GM18870 (cell line): ENCODE data around the gene PGAM4.
"Not testable (repeated sequence)": the region's sequence is repeated elsewhere in the genome, so short reads cannot be mapped to it uniquely, and the experiment has no call there.

ENCODE experiments used
- ATAC-seq: cut with Tn5 transposase; IDR thresholded peaks from one replicate; pipeline ENCODE4 v1.9.1; 2021; ENCODE audit warnings: moderate library complexity; ENCODE audit not compliant: unreplicated experiment

Gene PGAM4

DNA sequence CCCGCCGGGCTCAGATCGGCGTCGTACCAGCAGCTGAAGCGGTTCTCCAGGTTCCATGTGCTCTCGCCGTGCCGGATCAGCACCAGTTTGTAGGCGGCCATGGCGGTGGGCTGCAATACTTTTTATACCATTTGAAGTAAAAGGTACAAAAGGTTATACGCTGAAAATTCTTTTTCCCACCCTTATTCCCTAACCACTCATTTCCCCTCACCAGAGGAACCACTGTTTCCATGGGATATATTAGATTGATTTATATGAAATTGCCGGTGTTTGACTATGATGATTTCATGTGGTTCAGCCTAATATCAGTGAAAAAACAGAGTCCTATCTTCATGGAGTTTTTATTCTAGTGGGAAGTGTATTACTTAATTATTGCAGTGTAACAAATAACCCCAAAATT is at the start of gene PGAM4:
TSS of gene PGAM4 (minus strand) at position 101 of the 400 bp plus-strand sequence. CDS start at position 101, 0 bp downstream.
- ATAC-seq = no peak

- ATAC-seq = no peak
Measured at GRCh38 chrX:78011846-78012245, 42.4 kb upstream of the PGAM4 start.

DNA sequence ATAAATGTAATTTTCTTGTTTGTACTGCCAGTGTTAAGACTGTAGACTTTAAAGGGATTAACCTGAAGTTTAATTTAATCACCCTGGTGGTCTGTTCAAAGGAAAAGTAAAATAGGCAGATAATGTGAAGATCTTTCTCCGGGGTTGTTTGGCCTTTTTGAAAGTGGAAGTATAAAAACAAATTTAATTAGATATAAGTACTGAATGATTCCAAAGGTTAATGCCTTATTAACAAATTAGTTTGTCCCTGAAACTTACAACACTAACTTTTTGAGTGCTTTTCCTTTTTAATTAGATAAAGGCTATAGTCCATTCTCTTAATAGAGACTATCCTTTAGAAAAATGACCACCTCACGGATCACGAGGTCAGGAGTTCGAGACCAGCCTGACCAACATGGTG is 10.4 kb upstream of the PGAM4 start:
- no peak for ATAC-seq

DNA sequence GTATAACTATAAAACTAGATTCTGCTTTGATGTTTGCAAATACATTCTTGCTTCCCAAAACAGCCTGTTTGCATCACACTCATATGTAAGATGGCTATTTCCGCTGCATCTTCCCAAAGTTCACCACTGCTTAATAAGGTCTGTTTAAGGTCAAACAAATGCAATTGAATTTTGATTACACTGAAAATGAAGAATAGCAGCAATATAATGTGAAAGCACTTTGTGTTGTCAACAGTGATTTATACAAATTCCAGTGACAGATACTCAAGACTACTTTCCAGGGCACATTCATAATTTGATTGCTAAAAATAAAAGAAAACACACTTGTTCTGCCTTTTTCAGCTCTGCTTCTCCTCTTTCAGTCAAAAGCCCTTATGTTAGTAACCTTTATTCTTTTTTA is 8.1 kb upstream of the PGAM4 start:
- no peak for ATAC-seq

GRCh38 chrX:77977095-77977494 is 7.7 kb upstream of the PGAM4 start:
- ATAC-seq = no peak

DNA sequence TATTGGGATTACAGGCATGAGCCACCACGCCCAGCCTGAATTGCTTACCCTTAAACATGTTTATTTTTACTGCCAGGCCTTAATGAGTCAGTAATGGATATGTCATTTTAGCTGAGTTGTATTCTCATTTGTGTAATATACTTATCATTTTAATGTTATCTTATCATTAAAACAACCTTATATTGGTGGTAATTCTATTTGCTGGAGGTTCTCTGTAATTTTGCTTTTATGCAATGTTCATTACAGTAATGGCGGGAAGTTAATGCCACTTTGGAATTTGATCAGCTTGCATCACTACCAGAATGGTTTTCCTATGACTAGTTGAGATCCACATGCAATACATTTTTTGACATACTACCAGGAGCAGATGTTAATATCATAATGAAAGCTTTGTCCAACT is 6.3 kb upstream of the PGAM4 start:
- no peak for ATAC-seq

DNA sequence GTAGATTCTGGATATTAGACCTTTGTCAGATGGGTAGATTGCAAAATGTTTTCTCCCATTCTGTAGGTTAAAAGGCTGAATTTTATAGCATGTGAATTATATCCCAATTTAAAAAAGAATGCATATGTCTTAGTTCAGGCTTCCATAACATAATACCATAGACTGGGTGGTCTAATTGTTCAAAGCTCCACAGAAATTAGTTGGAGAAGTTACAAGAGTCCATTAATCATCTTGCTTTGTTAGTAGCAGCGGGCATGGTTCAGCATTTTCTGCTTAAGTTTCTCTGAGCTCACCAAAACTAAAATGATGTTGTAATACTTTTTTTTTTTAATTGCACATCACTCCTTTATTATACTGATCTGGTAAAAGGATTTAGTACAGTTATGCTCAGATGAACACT is 1.8 kb downstream of the PGAM4 start:
- no peak for ATAC-seq

GRCh38 chrX:77966361-77966760 is 3.1 kb downstream of the PGAM4 start:
- ATAC-seq = no peak

GRCh38 chrX:77962068-77962902 is 7.2 kb downstream of the PGAM4 start:
- no peak for ATAC-seq

DNA sequence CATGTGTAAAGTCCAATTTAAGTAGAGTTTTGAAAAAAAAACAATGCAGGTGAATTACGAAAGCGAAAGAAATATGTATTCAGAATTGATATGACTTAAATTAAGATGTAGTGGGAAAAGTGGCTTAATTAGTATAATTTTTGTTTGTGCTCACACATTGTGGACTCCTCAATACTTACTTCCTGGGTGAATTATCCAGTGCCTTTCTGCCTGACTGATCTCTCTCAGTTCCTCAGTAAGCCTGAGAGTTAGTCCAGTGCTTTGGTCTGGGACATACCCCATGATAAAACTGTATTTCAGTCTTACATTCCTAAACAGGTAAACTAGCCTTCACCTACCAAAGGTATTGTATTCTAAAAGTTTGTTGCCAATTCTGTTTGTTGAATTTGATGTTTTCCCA is 8.4 kb downstream of the PGAM4 start:
- ATAC-seq = no peak

GRCh38 chrX:77960567-77960966 is 8.9 kb downstream of the PGAM4 start:
- no peak for ATAC-seq

- ATAC-seq = no peak
Measured at GRCh38 chrX:77953708-77954107, 15.7 kb downstream of the PGAM4 start.

- no peak for ATAC-seq
Measured at GRCh38 chrX:77953302-77953701, 16.1 kb downstream of the PGAM4 start.

DNA sequence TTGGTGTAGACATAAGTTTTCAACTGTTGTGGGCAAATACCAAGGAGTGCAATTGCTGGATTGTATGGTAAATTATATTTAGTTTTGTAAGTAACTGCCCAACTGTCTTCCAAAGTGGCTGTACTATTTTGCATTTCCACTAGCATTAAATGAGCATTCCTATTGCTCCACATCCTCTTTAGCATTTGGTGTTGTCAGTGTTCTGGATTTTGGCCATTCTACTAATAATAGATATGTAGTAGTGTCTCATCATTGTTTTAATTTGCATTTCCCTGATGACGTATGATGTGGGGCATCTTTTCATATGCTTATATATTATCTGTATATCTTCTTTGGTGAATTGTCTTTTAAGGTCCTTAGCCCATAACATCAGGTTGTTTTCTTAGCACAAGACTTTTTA is 17.3 kb downstream of the PGAM4 start:
- ATAC-seq = no peak

GRCh38 chrX:77949840-77950239 is 19.6 kb downstream of the PGAM4 start:
- ATAC-seq = no peak

DNA sequence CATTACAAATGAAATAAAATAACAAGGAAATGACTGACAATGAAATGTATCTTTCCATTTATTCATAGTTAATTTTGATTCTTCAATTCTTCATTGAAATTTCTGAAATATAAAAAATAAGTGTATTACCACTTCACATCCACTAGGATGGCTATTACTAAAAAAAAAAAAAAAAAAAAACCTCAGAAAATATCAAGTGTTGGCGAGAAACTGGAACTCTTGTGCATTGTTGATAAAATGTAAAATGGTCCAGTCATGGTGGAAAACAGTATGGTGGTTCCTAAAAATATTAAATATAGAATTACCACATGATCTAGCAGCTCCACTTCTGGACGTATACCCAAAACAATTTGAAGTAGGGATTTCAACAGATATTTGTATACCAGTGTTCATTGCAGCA is 22.9 kb downstream of the PGAM4 start:
- no peak for ATAC-seq

DNA sequence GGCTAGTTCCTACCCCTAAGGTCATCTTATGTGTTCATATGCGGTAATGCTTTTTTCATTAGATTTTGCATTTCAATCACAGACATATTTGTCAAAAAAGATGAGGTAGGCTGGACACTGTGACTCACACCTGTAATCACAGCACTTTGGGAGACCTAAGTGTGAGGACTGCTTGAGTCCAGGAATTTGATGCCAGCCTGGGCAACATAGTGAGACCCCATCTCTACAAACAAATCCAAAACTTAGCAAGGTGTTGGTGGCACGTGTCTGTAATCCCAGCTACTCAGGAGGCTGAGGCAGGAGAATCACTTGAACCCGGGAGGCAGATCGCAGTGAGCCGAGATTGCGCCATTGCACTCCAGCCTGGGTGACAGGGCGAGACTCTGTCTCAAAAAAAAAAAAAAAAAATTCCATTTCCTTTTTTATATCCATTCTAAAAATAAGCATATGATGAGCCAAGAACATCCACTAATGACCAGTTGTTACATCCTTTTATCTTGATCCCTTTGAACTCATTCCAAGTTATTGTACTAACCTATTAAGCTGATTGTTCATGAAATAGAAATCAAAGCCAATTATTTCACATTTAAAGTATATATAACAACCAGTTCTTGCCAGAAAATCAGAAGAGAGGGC is 23.4 kb downstream of the PGAM4 start:
- no peak for ATAC-seq

- not testable (repeated sequence) for ATAC-seq
Measured at GRCh38 chrX:77945031-77945430, 24.4 kb downstream of the PGAM4 start.

DNA sequence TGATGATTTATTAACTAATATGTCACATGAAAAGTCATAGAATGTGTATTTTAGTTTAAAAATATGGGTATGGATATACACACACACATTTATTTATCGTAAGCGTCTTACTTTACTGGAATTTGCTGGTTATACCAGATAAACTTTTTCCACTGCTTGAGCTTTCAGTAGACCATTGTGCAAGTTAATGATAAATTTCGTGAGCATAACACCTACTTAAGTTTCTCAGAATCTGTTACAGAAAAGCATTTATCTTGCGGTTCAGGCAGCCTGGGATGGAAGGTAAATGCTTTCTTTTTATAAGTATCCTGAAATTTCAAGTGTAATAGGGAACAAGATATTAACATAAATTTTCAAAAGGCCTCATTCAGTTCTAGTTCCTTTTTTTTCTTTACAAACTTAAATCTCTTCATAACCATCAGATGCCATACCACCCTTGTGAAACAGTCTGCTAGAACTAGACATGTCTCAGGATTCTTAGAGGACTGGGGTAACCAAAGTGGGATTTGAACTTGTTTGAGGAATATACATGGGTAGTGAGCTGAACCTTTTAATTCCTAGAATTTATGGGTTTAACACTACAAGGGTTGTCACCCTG is 31.3 kb downstream of the PGAM4 start:
- no peak for ATAC-seq

DNA sequence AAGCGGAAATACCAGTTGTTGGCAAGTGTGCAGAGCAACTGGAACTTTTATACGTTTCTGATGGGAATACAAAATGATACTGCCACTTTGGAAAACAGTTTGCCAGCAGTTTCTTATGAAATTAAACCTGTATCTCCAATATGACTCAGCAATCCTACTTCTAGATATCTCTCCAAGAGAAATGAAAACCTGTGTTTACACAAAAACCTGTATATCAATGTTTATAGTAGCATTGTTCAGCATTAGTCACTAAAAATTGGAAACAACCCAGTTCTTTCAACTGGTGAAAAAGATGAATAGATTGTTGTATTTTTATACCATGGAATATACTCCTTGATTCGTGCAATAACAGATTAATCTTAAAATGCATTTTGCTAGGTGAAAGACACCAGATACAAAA is 32.1 kb downstream of the PGAM4 start:
- no peak for ATAC-seq

DNA sequence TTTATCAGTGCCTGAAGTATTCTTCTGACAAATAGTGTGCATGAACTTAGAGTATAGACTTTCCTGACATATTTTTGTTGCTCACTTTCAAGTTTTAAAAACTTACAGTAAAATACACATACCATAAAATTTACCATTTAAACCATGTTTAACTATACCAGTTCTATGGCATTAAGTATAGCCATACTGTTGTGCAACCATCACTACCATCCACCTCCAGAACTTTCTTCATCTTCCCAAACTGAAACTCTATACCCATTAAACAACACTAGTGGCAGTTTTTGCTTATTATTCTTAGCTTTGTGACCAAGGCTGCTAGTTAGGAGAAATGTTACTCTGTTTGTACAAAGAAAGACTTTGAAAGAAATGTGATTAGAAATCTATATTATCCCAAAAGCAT is 33.1 kb downstream of the PGAM4 start:
- no peak for ATAC-seq

GRCh38 chrX:77935886-77936285 is 33.6 kb downstream of the PGAM4 start:
- no peak for ATAC-seq
